HUES48 (cell line): ENCODE results near the gene TTLL12.

Experiments
- H3K27ac ChIP-seq: one replicate; pipeline ENCODE4 v1.7.0; 2013; ENCODE audit warnings: low read depth, low read length, inconsistent platforms
- H3K27me3 ChIP-seq: 2 replicates; pipeline ENCODE4 v1.6.1; 2013; ENCODE audit warnings: mild to moderate bottlenecking, low read length; ENCODE audit not compliant: control insufficient read depth, insufficient read depth
- H3K36me3 ChIP-seq: 2 replicates; pipeline ENCODE4 v1.6.1; 2013; ENCODE audit warnings: low read length; ENCODE audit not compliant: control insufficient read depth, insufficient read depth
- H3K4me1 ChIP-seq: 2 replicates; pipeline ENCODE4 v1.6.1; 2013; ENCODE audit warnings: mild to moderate bottlenecking, low read length; ENCODE audit not compliant: control insufficient read depth, insufficient read depth
- H3K4me3 ChIP-seq: 2 replicates; pipeline ENCODE4 v1.5.1; 2013; ENCODE audit warnings: mild to moderate bottlenecking, low read depth, low read length
- H3K9ac ChIP-seq: 2 replicates; pipeline ENCODE4 v1.6.1; 2013; ENCODE audit warnings: mild to moderate bottlenecking, low read depth, low read length, moderate library complexity
- H3K9me3 ChIP-seq: 2 replicates; pipeline ENCODE4 v1.6.1; 2013; ENCODE audit warnings: low read length; ENCODE audit not compliant: control insufficient read depth, insufficient read depth

The TTLL12 gene

GRCh38 chr22:43227239-43227630 lies 40.3 kb upstream of the TTLL12 start:
- Histone ChIP-seq H3K36me3 (no peaks in the 10 kb centered on the region), H3K9me3 (no peaks in the 10 kb centered on the region), H3K4me1 (peaks cover 19% of the 10 kb centered on the region), H3K27me3 (peaks cover 9% of the 10 kb centered on the region), H3K9ac (no peak overlapping the region), H3K4me3 (no peak overlapping the region), H3K27ac (no peak overlapping the region)

- Histone ChIP-seq H3K4me3 (no peak overlapping the region), H3K9ac (no peak overlapping the region), H3K4me1 (peaks cover 19% of the 10 kb centered on the region), H3K36me3 (no peaks in the 10 kb centered on the region), H3K9me3 (no peaks in the 10 kb centered on the region), H3K27ac (no peak overlapping the region), H3K27me3 (peaks cover 9% of the 10 kb centered on the region)
Measured at GRCh38 chr22:43226377-43227238, 39.7 kb upstream of the TTLL12 start.

GRCh38 chr22:43225609-43226008 lies 38.7 kb upstream of the TTLL12 start:
- Histone ChIP-seq H3K9ac (no peak overlapping the region), H3K27ac (no peak overlapping the region)

GRCh38 chr22:43222987-43223386 lies 36.1 kb upstream of the TTLL12 start:
- Histone ChIP-seq H3K36me3 (no peaks in the 10 kb centered on the region), H3K9me3 (no peaks in the 10 kb centered on the region), H3K27ac (no peak overlapping the region), H3K9ac (no peak overlapping the region), H3K4me3 (no peak overlapping the region), H3K4me1 (peaks cover 14% of the 10 kb centered on the region), H3K27me3 (peaks cover 9% of the 10 kb centered on the region)

More at GRCh38 chr22:43225609-43226008, 38.7 kb upstream of the TTLL12 start:
- H3K36me3 ChIP-seq: no peaks in the 10 kb centered on the region
- no peak overlapping the region for H3K4me3 ChIP-seq
- H3K4me1 ChIP-seq: peaks cover 14% of the 10 kb centered on the region
- no peaks in the 10 kb centered on the region for H3K9me3 ChIP-seq
- H3K27me3 ChIP-seq: peaks cover 9% of the 10 kb centered on the region

GRCh38 chr22:43222262-43222661 lies 35.3 kb upstream of the TTLL12 start:
- Histone ChIP-seq H3K9ac (no peak overlapping the region), H3K9me3 (no peaks in the 10 kb centered on the region), H3K4me3 (no peak overlapping the region)

GRCh38 chr22:43220625-43221380 lies 33.9 kb upstream of the TTLL12 start:
- H3K36me3 ChIP-seq: no peaks in the 10 kb centered on the region
- no peak overlapping the region for H3K27ac ChIP-seq
- H3K9ac ChIP-seq: no peak overlapping the region
- H3K4me3 ChIP-seq: no peak overlapping the region
- H3K4me1 ChIP-seq: peaks cover 6% of the 10 kb centered on the region; the same call in 1 of the 2 replicates
- no peaks in the 10 kb centered on the region for H3K9me3 ChIP-seq
- peaks cover 7% of the 10 kb centered on the region for H3K27me3 ChIP-seq

More at GRCh38 chr22:43222262-43222661, 35.3 kb upstream of the TTLL12 start:
- Histone ChIP-seq H3K27ac (no peak overlapping the region), H3K36me3 (no peaks in the 10 kb centered on the region), H3K4me1 (peaks cover 18% of the 10 kb centered on the region), H3K27me3 (peaks cover 9% of the 10 kb centered on the region)

GRCh38 chr22:43218786-43219185 lies 31.9 kb upstream of the TTLL12 start:
- H3K4me3 ChIP-seq: no peak overlapping the region
- no peaks in the 10 kb centered on the region for H3K27me3 ChIP-seq
- H3K4me1 ChIP-seq: 0 out of 2 replicates have a peak, but pooled peaks cover 3% of the 10 kb centered on the region
- no peak overlapping the region for H3K27ac ChIP-seq
- H3K9ac ChIP-seq: no peak overlapping the region
- H3K36me3 ChIP-seq: no peaks in the 10 kb centered on the region
- H3K9me3 ChIP-seq: no peaks in the 10 kb centered on the region

GRCh38 chr22:43217285-43218030 lies 30.5 kb upstream of the TTLL12 start:
- H3K9me3 ChIP-seq: no peaks in the 10 kb centered on the region
- H3K4me3 ChIP-seq: no peak overlapping the region
- H3K9ac ChIP-seq: no peak overlapping the region
- peaks cover 10% of the 10 kb centered on the region; the same call in 1 of the 2 replicates for H3K4me1 ChIP-seq
- H3K27me3 ChIP-seq: no peaks in the 10 kb centered on the region
- H3K36me3 ChIP-seq: no peaks in the 10 kb centered on the region
- H3K27ac ChIP-seq: no peak overlapping the region

- Histone ChIP-seq H3K4me3 (no peak overlapping the region), H3K36me3 (no peaks in the 10 kb centered on the region)
Measured at GRCh38 chr22:43216738-43217137, 29.8 kb upstream of the TTLL12 start.

GRCh38 chr22:43213962-43214361 lies 27.0 kb upstream of the TTLL12 start:
- Histone ChIP-seq H3K4me3 (no peak overlapping the region), H3K27ac (no peak overlapping the region), H3K27me3 (no peaks in the 10 kb centered on the region), H3K9me3 (no peaks in the 10 kb centered on the region), H3K36me3 (no peaks in the 10 kb centered on the region), H3K4me1 (peaks cover 10% of the 10 kb centered on the region; the same call in 1 of the 2 replicates), H3K9ac (no peak overlapping the region)

More at GRCh38 chr22:43216738-43217137, 29.8 kb upstream of the TTLL12 start:
- Histone ChIP-seq H3K27me3 (no peaks in the 10 kb centered on the region), H3K27ac (no peak overlapping the region), H3K9ac (no peak overlapping the region), H3K4me1 (peaks cover 10% of the 10 kb centered on the region; the same call in 1 of the 2 replicates), H3K9me3 (no peaks in the 10 kb centered on the region)
